SH-SY5Y (cell line): ENCODE data around the gene ZBTB20.

Experiments
- GATA2 ChIP-seq: IDR thresholded peaks from 2 replicates; pipeline ENCODE4 v1.6.1; 2011; ENCODE audit warnings: mild to moderate bottlenecking, low read depth, low read length
- GATA3 ChIP-seq: IDR thresholded peaks from 2 replicates; pipeline ENCODE4 v1.6.1; 2011; ENCODE audit warnings: low read depth, mild to moderate bottlenecking, low read length, moderate library complexity

ZBTB20 gene

GRCh38 chr3:114439284-114439683 is 707.8 kb downstream of the ZBTB20 start:
- TF ChIP-seq GATA3 (no peak), GATA2 (no peak)

- no peak for TF ChIP-seq GATA2
- no peak for TF ChIP-seq GATA3
These were observed 709.2 kb downstream of the ZBTB20 start for GRCh38 chr3:114437897-114438296.

GRCh38 chr3:114436182-114436581 is 710.9 kb downstream of the ZBTB20 start:
- no peak for TF ChIP-seq GATA3
- no peak for TF ChIP-seq GATA2

GRCh38 chr3:114435386-114436115 is 711.5 kb downstream of the ZBTB20 start:
- TF ChIP-seq GATA2 (no peak), GATA3 (no peak)

- TF ChIP-seq GATA2, result no peak
- no peak for TF ChIP-seq GATA3
These were observed 714.8 kb downstream of the ZBTB20 start for GRCh38 chr3:114432310-114432709.

GRCh38 chr3:114428044-114428595 is 719.0 kb downstream of the ZBTB20 start:
- TF ChIP-seq GATA3, result no peak
- no peak for TF ChIP-seq GATA2

- TF ChIP-seq GATA3 (no peak), GATA2 (no peak)
These were observed 719.6 kb downstream of the ZBTB20 start for GRCh38 chr3:114427285-114428043.

GRCh38 chr3:114424337-114424736 is 722.8 kb downstream of the ZBTB20 start:
- no peak for TF ChIP-seq GATA2
- TF ChIP-seq GATA3, result no peak

- TF ChIP-seq GATA3, result no peak
- TF ChIP-seq GATA2, result no peak
These were observed 725.9 kb downstream of the ZBTB20 start for GRCh38 chr3:114421204-114421603.

GRCh38 chr3:114420072-114420471 is 727.0 kb downstream of the ZBTB20 start:
- TF ChIP-seq GATA2 (no peak), GATA3 (no peak)

- no peak for TF ChIP-seq GATA3
- TF ChIP-seq GATA2, result no peak
These were observed 728.2 kb downstream of the ZBTB20 start for GRCh38 chr3:114418724-114419543.

- TF ChIP-seq GATA2 (no peak), GATA3 (no peak)
These were observed 729.0 kb downstream of the ZBTB20 start for GRCh38 chr3:114418107-114418506.

- TF ChIP-seq GATA3 (no peak), GATA2 (no peak)
These were observed 729.4 kb downstream of the ZBTB20 start for GRCh38 chr3:114417675-114418074.

GRCh38 chr3:114417265-114417664 is 729.8 kb downstream of the ZBTB20 start:
- TF ChIP-seq GATA3, result no peak
- no peak for TF ChIP-seq GATA2
